A549 (cell line): ENCODE data around the gene MRTFB.

ENCODE experiments used
- CEBPB ChIP-seq, 2 experiments: fragments of >200 bp in 1 of 2; sonication (Bioruptor Twin) in 1 of 2; formaldehyde crosslinking in 1 of 2; IDR thresholded peaks; 2 replicates each; pipeline ENCODE4 v1.6.1; 2012 to 2016
- EP300 ChIP-seq, 2 experiments: fragments of >200 bp; sonication (Bioruptor Twin); formaldehyde crosslinking; IDR thresholded peaks; 2 replicates in 1 of 2; 3 replicates in 1 of 2; pipeline ENCODE4 v1.6.1; 2016 to 2017
- JUNB ChIP-seq: fragments of >200 bp; sonication (Bioruptor Twin); formaldehyde crosslinking; IDR thresholded peaks from 2 replicates; pipeline ENCODE4 v1.6.1; 2016
- POLR2A ChIP-seq: IDR thresholded peaks from 2 replicates; pipeline ENCODE4 v1.6.1; 2012; ENCODE audit warnings: mild to moderate bottlenecking, low read length
- RAD21 ChIP-seq, 2 experiments: fragments of >200 bp in 1 of 2; sonication (Bioruptor Twin) in 1 of 2; formaldehyde crosslinking in 1 of 2; IDR thresholded peaks in 1 of 2; conservative IDR thresholded peaks in 1 of 2; 2 replicates in 1 of 2; 3 replicates in 1 of 2; pipeline ENCODE4 v1.6.1; 2012 to 2018; ENCODE audit warnings: inconsistent platforms in 1 of 2
- TF ChIP-seq, protein P1 (sequence below): fragments of 200-600 bp; sonication (generic); IDR thresholded peaks from 2 replicates; pipeline ENCODE4 v1.6.1; 2016; ENCODE audit warnings: antibody characterized with exemption, mild to moderate bottlenecking, moderate library complexity
- TF ChIP-seq, protein P2 (sequence below): fragments of >200 bp; sonication (Bioruptor Twin); formaldehyde crosslinking; IDR thresholded peaks from 3 replicates; pipeline ENCODE4 v1.5.1; 2016

DNA sequence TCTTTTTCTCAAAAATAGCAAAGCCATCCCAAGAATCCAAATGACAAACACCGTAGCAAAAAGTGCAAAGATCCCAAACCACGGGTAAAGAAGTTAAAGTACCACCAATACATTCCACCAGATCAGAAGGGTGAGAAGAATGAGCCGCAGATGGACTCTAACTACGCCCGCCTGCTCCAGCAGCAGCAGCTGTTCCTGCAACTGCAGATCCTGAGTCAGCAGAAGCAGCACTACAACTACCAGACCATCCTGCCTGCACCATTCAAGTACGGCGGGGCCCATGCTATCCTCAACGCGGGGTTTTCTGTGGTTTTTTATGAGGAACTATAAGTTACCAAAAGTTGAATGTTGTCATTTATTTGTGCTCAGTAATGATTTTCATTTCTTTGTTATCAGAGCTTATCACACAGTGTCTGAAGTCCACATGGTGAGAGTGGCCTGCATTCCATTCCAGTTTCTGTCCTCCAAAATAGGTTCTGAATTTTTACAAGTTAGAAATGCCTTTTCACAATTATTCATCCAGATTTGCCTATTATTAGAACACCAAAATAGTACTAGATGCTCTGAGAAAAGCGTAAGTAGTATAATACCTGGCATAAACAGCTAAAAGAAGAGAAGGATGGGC, 169.2 kb downstream of the MRTFB start:
- TF ChIP-seq RAD21 (conservative IDR thresholded peaks at IDR 0.05 in 1 of 2, IDR thresholded peaks at IDR 0.05 in 1 of 2) (no peak), EP300 (IDR thresholded peaks at IDR 0.05) (no peak), CEBPB (IDR thresholded peaks at IDR 0.05) (no peak), POLR2A (no peak), JUNB (no peak)
- TF ChIP-seq, protein P1, sequence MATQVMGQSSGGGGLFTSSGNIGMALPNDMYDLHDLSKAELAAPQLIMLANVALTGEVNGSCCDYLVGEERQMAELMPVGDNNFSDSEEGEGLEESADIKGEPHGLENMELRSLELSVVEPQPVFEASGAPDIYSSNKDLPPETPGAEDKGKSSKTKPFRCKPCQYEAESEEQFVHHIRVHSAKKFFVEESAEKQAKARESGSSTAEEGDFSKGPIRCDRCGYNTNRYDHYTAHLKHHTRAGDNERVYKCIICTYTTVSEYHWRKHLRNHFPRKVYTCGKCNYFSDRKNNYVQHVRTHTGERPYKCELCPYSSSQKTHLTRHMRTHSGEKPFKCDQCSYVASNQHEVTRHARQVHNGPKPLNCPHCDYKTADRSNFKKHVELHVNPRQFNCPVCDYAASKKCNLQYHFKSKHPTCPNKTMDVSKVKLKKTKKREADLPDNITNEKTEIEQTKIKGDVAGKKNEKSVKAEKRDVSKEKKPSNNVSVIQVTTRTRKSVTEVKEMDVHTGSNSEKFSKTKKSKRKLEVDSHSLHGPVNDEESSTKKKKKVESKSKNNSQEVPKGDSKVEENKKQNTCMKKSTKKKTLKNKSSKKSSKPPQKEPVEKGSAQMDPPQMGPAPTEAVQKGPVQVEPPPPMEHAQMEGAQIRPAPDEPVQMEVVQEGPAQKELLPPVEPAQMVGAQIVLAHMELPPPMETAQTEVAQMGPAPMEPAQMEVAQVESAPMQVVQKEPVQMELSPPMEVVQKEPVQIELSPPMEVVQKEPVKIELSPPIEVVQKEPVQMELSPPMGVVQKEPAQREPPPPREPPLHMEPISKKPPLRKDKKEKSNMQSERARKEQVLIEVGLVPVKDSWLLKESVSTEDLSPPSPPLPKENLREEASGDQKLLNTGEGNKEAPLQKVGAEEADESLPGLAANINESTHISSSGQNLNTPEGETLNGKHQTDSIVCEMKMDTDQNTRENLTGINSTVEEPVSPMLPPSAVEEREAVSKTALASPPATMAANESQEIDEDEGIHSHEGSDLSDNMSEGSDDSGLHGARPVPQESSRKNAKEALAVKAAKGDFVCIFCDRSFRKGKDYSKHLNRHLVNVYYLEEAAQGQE, result no peak
- TF ChIP-seq, protein P2, sequence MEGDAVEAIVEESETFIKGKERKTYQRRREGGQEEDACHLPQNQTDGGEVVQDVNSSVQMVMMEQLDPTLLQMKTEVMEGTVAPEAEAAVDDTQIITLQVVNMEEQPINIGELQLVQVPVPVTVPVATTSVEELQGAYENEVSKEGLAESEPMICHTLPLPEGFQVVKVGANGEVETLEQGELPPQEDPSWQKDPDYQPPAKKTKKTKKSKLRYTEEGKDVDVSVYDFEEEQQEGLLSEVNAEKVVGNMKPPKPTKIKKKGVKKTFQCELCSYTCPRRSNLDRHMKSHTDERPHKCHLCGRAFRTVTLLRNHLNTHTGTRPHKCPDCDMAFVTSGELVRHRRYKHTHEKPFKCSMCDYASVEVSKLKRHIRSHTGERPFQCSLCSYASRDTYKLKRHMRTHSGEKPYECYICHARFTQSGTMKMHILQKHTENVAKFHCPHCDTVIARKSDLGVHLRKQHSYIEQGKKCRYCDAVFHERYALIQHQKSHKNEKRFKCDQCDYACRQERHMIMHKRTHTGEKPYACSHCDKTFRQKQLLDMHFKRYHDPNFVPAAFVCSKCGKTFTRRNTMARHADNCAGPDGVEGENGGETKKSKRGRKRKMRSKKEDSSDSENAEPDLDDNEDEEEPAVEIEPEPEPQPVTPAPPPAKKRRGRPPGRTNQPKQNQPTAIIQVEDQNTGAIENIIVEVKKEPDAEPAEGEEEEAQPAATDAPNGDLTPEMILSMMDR, result no peak
